Activated CD4-positive, alpha-beta T cell treated with anti-CD3 and anti-CD28 coated beads, Interleukin-2, amount 10 ng/mL, durations not matched to agents 24 days and 14 days (primary cell): Measurements from ENCODE around the gene PPARGC1A. TPM values are rescaled to one million over a fixed set of nuclear protein-coding genes. Genes with fewer than 3 reads are reported as not detected.

Experiments used
- DNase-seq: peaks from one replicate; pipeline ENCODE4 v3.0.0; 2022
- H3K27ac Mint-ChIP-seq: one replicate; pipeline ENCODE4 v1.8.0; 2022; ENCODE audit warnings: mild to moderate bottlenecking, mixed read lengths
- H3K27me3 Mint-ChIP-seq: one replicate; pipeline ENCODE4 v1.8.0; 2022; ENCODE audit warnings: mixed read lengths
- H3K36me3 Mint-ChIP-seq: one replicate; pipeline ENCODE4 v1.8.0; 2022; ENCODE audit warnings: low read depth, mild to moderate bottlenecking, mixed read lengths
- H3K4me1 Mint-ChIP-seq: one replicate; pipeline ENCODE4 v1.8.0; 2021; ENCODE audit warnings: mixed read lengths
- H3K4me3 Mint-ChIP-seq: one replicate; pipeline ENCODE4 v1.8.0; 2022; ENCODE audit warnings: mild to moderate bottlenecking, moderate library complexity, mixed read lengths
- H3K9me3 Mint-ChIP-seq: one replicate; pipeline ENCODE4 v1.8.0; 2021; ENCODE audit warnings: mixed read lengths
- intact Hi-C: fragments of 100-400 bp; cut with micrococcal nuclease; formaldehyde crosslinking; loops from one replicate; pipeline ENCODE4 v1.15.1; 2023
- total RNA-seq: library from RNA; stranded (reverse); gene quantifications from 2 replicates; pipeline ENCODE4 v1.2.3, GENCODE V29; 2022

Gene PPARGC1A
- total RNA-seq, 1 donor from 2014 or later: not detected

DNA sequence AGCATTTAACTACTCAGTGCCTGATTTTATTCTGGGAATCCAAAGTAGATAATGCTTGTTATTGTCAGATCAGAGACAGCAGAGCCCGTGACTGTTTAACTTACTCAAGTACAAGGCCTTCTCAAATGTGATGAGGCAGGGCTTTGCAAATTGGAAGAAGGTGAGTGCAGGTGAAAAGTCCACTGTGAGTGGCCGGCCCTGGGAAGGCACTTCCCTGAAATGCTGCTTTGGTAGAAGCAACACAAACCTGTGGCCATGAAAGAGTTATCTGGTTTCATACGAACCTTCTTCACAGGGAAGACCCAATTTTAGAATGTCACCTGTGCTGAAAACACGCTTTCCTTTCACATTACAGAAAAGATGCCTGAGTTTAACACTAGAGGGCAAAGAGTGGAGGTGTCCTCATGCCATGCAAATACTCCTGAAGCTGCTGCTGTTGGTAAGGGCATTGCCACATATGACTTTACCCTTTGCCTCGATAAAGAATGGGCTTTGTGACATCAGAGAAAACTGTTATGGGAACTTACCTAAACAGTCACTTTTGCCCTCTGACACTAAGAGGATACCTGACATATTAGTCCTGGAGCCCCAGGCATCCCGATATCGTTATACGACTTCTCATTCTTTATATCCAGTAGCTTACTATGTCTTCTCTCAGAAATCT, 8.0 kb downstream of the PPARGC1A start:
- no peak overlapping the region for H3K27ac Mint-ChIP-seq

DNA sequence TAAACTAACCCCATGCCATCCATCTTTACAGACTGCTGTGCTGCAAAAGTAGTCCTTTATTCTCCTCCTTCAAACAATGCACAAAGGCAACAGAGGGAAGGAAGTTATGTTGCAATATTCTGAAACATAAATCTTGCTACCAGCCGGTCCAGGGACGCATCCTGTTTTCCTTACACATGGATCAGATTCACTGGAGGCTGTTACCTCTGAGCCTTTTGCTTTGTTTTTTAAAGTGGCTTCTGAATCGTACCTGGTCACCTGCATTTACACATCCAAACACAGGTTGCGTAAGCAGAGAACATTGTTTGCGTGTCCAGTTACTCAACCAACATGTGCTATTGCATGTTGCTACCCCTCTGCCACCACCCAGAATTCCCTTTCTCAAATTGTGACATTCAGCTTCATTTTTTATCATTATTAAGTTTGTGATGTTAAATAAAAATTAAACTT, 8.8 kb downstream of the PPARGC1A start:
- H3K9me3 Mint-ChIP-seq: no peaks in the 10 kb centered on the region
- no peaks in the 10 kb centered on the region for H3K36me3 Mint-ChIP-seq
- H3K27me3 Mint-ChIP-seq: no peaks in the 10 kb centered on the region
- no peaks in the 10 kb centered on the region for H3K4me1 Mint-ChIP-seq
- no peak overlapping the region for H3K27ac Mint-ChIP-seq
- intact Hi-C loops: no loop called here
- DNase-seq: no peak
- no peak overlapping the region for H3K4me3 Mint-ChIP-seq

More for the DNA sequence above, 8.0 kb downstream of the PPARGC1A start:
- Mint-ChIP-seq H3K9me3 (no peaks in the 10 kb centered on the region), H3K4me3 (no peak overlapping the region), H3K4me1 (no peaks in the 10 kb centered on the region), H3K36me3 (no peaks in the 10 kb centered on the region), H3K27me3 (no peaks in the 10 kb centered on the region)
- intact Hi-C loops: no loop called here
- DNase-seq: no peak

DNA sequence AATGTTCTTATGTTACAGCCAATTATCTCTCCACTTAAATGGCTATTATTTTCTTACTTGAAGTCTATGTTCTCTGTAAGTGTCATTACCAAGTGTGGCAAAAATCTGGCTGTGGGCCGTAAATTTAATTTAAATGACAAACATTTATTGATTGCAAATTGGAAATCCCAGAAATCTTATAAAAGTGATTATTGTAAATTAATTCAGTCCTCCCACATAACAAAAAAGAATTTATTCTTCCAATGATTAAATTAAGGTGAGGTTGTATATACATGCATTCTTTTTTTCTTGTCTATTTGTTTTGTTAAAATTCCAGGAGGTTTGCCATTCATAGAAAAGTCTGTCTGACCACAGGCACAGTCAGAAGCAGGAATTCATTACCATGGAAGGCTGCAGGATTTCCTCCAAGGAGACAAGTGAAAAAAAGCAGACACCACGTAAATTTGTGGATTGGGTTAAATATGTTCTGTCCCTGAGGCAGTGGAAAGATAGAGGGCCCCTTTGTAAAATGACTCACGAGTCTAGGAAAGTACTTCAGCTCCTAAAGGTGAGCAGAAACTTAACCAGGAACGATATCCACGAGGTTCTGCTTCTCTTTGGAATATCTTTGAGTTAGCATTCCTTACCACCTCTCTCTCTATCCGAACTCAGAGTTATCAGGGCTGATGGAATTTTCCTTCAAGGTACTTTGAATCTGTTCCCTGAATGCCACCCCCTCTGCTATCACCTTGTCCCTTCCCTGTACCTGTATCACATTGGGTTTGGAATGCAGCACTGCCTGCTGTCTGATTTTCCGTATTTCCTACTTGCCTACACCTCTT, 10.7 kb downstream of the PPARGC1A start:
- no peak overlapping the region for H3K4me3 Mint-ChIP-seq
- no peaks in the 10 kb centered on the region for H3K4me1 Mint-ChIP-seq
- no peak overlapping the region for H3K27ac Mint-ChIP-seq
- no peaks in the 10 kb centered on the region for H3K9me3 Mint-ChIP-seq
- no peak for DNase-seq
- H3K36me3 Mint-ChIP-seq: no peaks in the 10 kb centered on the region
- intact Hi-C loops: no loop called here
- no peaks in the 10 kb centered on the region for H3K27me3 Mint-ChIP-seq

DNA sequence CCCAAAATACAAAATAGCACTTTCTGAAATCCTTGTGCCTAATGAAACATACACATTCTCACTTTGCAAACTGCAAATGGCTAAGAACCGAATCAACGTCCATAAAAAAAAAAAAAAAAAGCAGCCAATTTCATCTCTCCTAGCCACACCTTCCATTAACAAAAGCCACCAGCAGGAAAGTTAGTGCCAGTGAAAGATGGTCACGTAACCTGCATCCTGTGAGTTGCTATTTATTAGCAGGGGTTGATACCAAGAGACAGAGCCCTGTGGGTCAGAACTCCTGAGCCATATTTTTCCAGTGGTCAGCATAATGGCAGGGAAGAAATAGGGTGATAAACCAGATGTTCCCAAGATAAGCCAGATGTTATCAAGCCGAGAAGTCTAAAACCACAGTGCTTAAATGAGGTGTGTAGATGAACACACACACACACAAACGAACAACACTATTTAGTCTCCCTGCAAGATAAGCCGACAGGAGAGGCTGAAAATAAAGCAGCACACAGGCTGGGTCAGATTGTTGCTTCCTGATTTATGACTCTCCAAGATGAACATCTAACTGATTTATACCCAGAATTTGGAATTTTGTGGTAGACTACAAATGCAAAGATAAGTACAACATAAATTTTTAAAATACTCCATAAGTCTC, 11.5 kb downstream of the PPARGC1A start:
- no peak overlapping the region for H3K27ac Mint-ChIP-seq
- no peaks in the 10 kb centered on the region for H3K27me3 Mint-ChIP-seq
- no peaks in the 10 kb centered on the region for H3K36me3 Mint-ChIP-seq
- DNase-seq: no peak
- H3K4me3 Mint-ChIP-seq: no peak overlapping the region
- H3K4me1 Mint-ChIP-seq: no peaks in the 10 kb centered on the region
- no peaks in the 10 kb centered on the region for H3K9me3 Mint-ChIP-seq
- intact Hi-C loops: no loop called here

DNA sequence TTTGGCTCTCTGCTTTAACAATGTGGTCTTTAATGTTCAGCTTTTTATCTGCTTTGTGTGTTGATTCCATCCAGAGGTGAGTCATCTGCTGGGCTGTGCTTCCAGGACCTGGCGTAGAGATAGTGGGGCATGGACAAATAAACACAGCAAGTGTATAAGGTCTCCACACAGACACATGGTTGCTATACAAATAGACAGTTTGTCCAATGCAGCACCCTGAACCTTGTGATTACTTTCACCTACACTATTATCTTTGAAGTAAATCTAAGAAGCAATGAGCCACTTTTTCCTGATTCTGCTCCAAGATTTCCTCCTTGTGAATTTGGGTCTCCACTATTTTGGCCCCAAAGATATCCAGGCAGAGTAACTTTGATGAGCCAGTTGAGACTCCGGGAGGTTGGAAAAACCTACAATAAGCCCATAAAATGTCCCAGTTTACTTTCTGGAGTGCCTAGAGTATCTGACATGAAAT, 12.1 kb downstream of the PPARGC1A start:
- no peak overlapping the region for H3K27ac Mint-ChIP-seq
- H3K4me3 Mint-ChIP-seq: no peak overlapping the region
- intact Hi-C loops: no loop called here
- no peak for DNase-seq
- H3K36me3 Mint-ChIP-seq: no peaks in the 10 kb centered on the region
- no peaks in the 10 kb centered on the region for H3K4me1 Mint-ChIP-seq
- H3K9me3 Mint-ChIP-seq: no peaks in the 10 kb centered on the region
- H3K27me3 Mint-ChIP-seq: no peaks in the 10 kb centered on the region

DNA sequence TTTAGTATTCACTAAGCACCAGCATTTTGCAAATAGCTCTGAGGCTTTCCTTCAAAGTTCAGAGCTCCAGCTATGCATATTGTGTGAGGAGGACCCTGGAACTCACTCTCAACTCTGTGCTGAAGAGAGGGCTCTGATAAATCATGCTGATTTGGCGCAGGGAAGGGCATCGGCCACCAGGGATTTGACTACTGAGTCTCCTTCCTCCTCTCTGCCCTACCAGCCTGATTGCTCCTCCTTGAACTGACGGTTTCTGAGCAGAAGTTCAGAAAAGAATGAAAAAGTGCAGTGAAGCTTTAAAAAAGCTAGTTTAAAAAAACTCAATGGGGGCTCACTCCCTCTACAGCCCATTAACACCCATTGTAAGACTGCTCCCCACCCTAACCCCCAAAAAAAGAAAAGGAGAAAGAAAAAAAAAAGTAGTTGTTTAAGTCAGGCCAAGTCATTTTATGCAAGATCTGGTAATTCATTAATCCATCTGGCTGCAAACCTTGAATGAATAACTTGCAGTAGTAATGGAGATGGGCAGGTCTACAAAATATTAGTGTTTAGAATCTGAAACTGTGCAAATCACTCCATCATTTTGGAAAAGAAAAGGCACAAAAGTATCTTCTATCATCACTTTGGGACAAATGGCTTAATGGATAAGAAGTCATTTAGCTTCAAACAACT, 13.3 kb downstream of the PPARGC1A start:
- intact Hi-C loops: no loop called here
- no peaks in the 10 kb centered on the region for H3K4me1 Mint-ChIP-seq
- H3K9me3 Mint-ChIP-seq: no peaks in the 10 kb centered on the region
- H3K4me3 Mint-ChIP-seq: no peak overlapping the region
- no peak overlapping the region for H3K27ac Mint-ChIP-seq
- H3K27me3 Mint-ChIP-seq: no peaks in the 10 kb centered on the region
- no peak for DNase-seq
- no peaks in the 10 kb centered on the region for H3K36me3 Mint-ChIP-seq

DNA sequence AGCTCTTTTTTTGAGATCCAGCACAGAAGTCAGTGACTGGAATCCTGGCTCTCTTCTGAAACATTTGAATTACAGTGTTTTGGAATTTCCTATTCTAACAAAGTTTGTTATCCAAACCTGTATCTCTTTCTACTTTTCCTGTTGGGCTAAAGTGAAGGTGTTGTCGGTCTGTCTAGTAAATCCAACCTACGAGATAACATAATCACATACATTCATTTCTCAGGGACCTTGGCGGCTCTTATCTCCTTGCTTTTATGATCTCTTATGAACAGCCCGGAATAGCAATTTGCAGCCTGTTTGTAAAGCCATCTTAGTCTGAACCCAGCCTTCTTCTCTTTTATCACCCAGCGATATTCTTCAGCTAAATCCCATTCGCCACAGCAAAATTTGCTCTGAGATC, 14.5 kb downstream of the PPARGC1A start:
- no peak for DNase-seq
- H3K4me1 Mint-ChIP-seq: no peaks in the 10 kb centered on the region
- no peaks in the 10 kb centered on the region for H3K9me3 Mint-ChIP-seq
- no peaks in the 10 kb centered on the region for H3K36me3 Mint-ChIP-seq
- H3K4me3 Mint-ChIP-seq: no peak overlapping the region
- H3K27me3 Mint-ChIP-seq: no peaks in the 10 kb centered on the region
- intact Hi-C loops: no loop called here
- H3K27ac Mint-ChIP-seq: no peak overlapping the region

DNA sequence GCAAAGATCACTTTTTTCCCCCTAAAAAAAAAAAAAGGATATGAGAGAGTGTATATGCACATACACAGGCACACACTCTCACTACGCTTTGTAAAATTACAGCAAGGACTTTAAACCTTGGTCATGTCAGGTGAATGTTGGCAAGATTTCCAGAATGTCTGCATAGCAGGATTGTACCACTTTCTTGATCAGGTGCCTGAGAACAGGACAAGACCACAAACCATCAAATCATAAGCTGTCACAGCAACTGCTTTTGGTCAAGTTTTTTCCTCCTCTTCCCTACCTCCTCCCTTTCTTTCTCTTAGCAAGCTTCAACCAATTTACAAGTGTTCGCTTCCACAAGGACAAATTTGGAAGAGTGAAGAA, 15.3 kb downstream of the PPARGC1A start:
- Mint-ChIP-seq H3K27me3 (no peaks in the 10 kb centered on the region), H3K9me3 (no peaks in the 10 kb centered on the region), H3K36me3 (no peaks in the 10 kb centered on the region), H3K4me3 (no peak overlapping the region), H3K27ac (no peak overlapping the region), H3K4me1 (no peaks in the 10 kb centered on the region)
- intact Hi-C loops: no loop called here
- DNase-seq: no peak

DNA sequence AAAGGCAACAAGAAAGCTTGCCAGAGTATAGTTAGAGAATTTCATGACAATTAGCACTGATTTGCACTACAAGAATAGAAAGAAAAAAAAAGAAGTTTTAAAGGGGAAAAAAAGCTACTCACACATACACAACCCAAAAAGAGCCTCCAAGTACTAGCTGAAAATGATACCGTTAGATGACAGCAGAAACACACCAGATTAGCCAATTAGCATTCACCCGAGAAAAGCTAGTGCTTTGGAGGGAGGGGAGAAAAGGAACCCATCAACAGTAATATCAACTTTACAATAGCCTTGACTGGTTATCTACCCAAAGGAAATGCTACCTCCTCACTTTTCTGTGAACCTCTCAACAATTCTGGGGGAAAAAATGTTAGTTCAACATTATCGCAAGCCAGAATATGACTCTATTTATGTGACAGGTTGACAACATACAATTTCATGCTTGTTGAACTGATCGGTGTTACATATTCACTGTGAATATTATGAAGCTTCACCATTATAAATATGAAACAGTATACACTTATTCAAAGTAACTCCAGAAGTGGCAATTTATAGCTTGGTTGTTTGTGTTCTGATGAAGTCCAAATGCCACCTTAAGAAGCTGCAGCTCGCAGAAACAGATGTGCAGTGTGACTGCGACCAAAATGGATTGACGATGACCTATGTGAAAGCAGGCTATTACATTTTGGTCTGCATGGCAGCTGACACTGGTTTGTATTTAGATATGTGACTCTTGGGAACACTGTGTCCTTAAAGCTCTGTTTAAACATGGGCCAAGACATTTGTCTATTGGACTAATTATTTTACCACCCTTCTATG, 15.9 kb downstream of the PPARGC1A start:
- Mint-ChIP-seq H3K36me3 (no peaks in the 10 kb centered on the region), H3K4me3 (no peak overlapping the region), H3K27ac (no peak overlapping the region), H3K27me3 (no peaks in the 10 kb centered on the region), H3K9me3 (no peaks in the 10 kb centered on the region), H3K4me1 (no peaks in the 10 kb centered on the region)
- no peak for DNase-seq
- intact Hi-C loops: no loop called here

DNA sequence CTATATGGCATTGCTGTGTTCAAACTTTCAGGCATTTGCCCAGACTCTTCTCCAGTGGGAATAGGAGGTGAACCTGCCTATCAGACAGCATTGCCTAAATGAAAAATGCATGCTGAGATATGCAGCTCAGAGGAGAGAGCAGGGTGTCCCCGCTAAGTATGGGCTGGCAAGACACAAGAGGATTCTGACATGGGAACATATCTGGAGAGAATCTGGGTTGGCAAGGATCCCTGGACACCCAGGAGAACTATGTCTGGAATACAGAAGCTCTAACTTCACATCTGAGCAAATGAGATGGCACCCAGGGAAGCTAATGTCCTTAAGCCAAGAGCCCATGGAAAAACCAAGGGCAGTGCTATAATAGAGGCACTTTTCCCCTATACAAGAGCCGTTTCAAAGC, 18.4 kb downstream of the PPARGC1A start:
- Mint-ChIP-seq H3K9me3 (no peaks in the 10 kb centered on the region), H3K27me3 (no peaks in the 10 kb centered on the region), H3K4me1 (no peaks in the 10 kb centered on the region), H3K4me3 (no peak overlapping the region), H3K27ac (no peak overlapping the region), H3K36me3 (no peaks in the 10 kb centered on the region)
- intact Hi-C loops: no loop called here
- DNase-seq: no peak

DNA sequence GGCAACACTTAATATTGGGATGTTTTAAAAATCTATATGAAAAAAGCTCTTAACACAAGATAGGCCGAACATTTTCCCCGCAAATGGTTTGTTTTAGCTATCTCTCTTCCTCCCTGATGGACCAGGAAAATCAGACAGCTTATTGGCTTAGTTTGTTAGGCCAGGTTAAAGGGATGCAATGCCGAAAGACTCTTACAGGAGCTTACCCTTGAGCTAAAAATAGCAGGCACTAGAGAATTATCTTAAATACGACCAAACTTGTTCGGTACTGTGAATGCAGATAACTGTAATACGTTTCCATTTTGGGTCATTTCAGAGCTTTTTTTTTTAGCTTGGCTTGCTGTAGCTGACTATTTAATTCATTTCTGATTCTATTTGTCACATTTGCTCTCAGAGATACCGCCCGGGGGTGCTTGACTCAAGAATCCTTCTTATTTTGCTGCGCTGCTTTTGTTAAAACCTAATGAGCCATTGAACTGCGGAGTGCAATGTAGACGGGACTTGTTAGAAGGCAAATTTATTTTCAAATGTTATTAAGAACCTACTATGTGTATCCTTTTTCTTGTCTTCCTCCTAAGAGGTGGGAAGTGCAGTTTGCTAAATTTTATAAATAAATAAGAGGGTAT, 23.3 kb downstream of the PPARGC1A start:
- Mint-ChIP-seq H3K4me1 (no peaks in the 10 kb centered on the region), H3K36me3 (no peaks in the 10 kb centered on the region)

DNA sequence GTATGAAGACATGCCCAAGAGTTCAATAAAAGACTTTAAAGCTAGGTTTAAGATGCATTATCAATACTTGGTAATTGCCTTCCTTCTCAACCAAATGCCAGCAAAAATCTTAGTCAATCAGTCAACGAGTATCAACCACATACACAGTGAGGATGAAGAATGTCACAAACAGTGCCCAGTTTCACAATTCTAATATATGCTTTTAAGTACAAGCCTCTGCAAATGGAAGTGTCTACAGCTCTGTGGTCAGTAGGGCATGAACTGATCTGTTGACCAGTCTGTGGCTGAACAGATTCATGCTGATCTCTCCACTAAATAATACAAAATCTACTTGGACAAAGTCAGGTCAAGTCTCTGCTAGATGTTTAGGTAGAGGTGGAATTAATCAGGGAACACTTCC, 27.9 kb downstream of the PPARGC1A start:
- H3K36me3 Mint-ChIP-seq: no peaks in the 10 kb centered on the region
- intact Hi-C loops: no loop called here
- H3K4me3 Mint-ChIP-seq: no peak overlapping the region
- no peaks in the 10 kb centered on the region for H3K27me3 Mint-ChIP-seq
- H3K4me1 Mint-ChIP-seq: no peaks in the 10 kb centered on the region
- no peak for DNase-seq
- no peak overlapping the region for H3K27ac Mint-ChIP-seq
- no peaks in the 10 kb centered on the region for H3K9me3 Mint-ChIP-seq

More for the DNA sequence above, 23.3 kb downstream of the PPARGC1A start:
- no peaks in the 10 kb centered on the region for H3K9me3 Mint-ChIP-seq
- H3K27ac Mint-ChIP-seq: no peak overlapping the region
- intact Hi-C loops: no loop called here
- no peak for DNase-seq
- H3K4me3 Mint-ChIP-seq: no peak overlapping the region
- no peaks in the 10 kb centered on the region for H3K27me3 Mint-ChIP-seq

DNA sequence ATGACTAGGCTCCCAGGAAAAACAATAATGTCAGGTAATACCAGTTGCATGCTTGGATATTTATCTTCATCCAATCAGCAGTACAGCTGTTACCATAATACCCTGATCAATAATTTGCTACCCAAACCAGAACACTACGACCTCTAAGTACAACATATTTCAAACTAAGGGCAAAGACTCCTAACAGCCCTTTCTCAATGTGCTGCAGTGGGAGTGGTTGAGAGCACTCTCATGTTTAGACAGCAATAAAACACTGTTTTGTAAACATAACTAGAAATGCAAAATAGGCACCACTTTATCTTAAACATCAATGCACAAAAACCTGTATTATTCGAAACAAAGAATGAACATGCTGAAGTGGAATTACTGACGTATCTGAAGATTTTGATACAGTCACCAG, 28.9 kb downstream of the PPARGC1A start:
- H3K9me3 Mint-ChIP-seq: no peaks in the 10 kb centered on the region
- H3K27ac Mint-ChIP-seq: no peak overlapping the region
- intact Hi-C loops: no loop called here
- DNase-seq: no peak
- H3K27me3 Mint-ChIP-seq: no peaks in the 10 kb centered on the region
- no peak overlapping the region for H3K4me3 Mint-ChIP-seq
- no peaks in the 10 kb centered on the region for H3K36me3 Mint-ChIP-seq
- H3K4me1 Mint-ChIP-seq: no peaks in the 10 kb centered on the region
